A549 (cell line): ENCODE data around the gene ADA. TPM values are rescaled to one million over a fixed set of nuclear protein-coding genes. Genes with fewer than 3 reads are reported as not detected.
"Not testable (repeated sequence)": the region's sequence is repeated elsewhere in the genome, so short reads cannot be mapped to it uniquely, and the experiment has no call there.

Experiments
- ATAC-seq, 2 experiments: fragments of 200-7000 bp in 1 of 2; fragments of >200 bp in 1 of 2; cut with Nextera tagmentation in 1 of 2; cut with Tn5 transposase in 1 of 2; 3 replicates each; pipeline versions ENCODE4 v1.8.0 to v1.9.1; 2018 to 2020; ENCODE audit warnings: mild to moderate bottlenecking in 1 of 2, moderate library complexity in 1 of 2
- CTCF ChIA-PET: fragments of 300-600 bp; sonication (Branson Sonifier 250); formaldehyde crosslinking; extraction: SDS; loops from one replicate; lab custom pipeline; 2021; ENCODE audit warnings: antibody characterized with exemption, inconsistent platforms; lab: Yijun Ruan, JAX
- POLR2A ChIA-PET: fragments of 350-600 bp; formaldehyde crosslinking; extraction: SDS; loops from one replicate; lab custom pipeline; 2021; ENCODE audit warnings: antibody characterized with exemption, inconsistent platforms; lab: Yijun Ruan, JAX
- DNase-seq, 2 experiments: peaks; one replicate each; pipeline versions ENCODE4 v3.0.0 to v3.0.0-alpha.2; 2011 to 2016; ENCODE audit warnings: low read depth in 1 of 2, low spot score in 1 of 2
- FAIRE-seq: peaks from 2 replicates; lab custom pipeline; 2011; peaks lifted over from hg19 to GRCh38; lab: Jason Lieb, UNC
- H3K27ac ChIP-seq, 2 experiments: fragments of >200 bp; sonication (Bioruptor Twin); formaldehyde crosslinking; 3 replicates each; pipeline ENCODE4 v1.5.1; 2016 to 2017
- H3K4me1 ChIP-seq: fragments of >200 bp; sonication (Bioruptor Twin); formaldehyde crosslinking; 3 replicates; pipeline ENCODE4 v1.6.1; 2016
- H3K4me2 ChIP-seq: fragments of >200 bp; sonication (Bioruptor Twin); formaldehyde crosslinking; 3 replicates; pipeline ENCODE4 v1.6.1; 2016
- H3K4me3 ChIP-seq: fragments of >200 bp; sonication (Bioruptor Twin); formaldehyde crosslinking; 3 replicates; pipeline ENCODE4 v1.5.1; 2016
- H3K9me3 ChIP-seq: fragments of >200 bp; sonication (Bioruptor Twin); formaldehyde crosslinking; 3 replicates; pipeline ENCODE4 v1.6.1; 2016
- BCL3 ChIP-seq: fragments of >200 bp; sonication (Bioruptor Twin); formaldehyde crosslinking; IDR thresholded peaks from 3 replicates; pipeline ENCODE4 v1.6.1; 2016
- CEBPB ChIP-seq, 2 experiments: fragments of >200 bp in 1 of 2; sonication (Bioruptor Twin) in 1 of 2; formaldehyde crosslinking in 1 of 2; IDR thresholded peaks; 2 replicates each; pipeline ENCODE4 v1.6.1; 2012 to 2016
- EHF ChIP-seq: fragments of 250-450 bp; sonication (Bioruptor Pico); IDR thresholded peaks from 2 replicates; pipeline ENCODE4 v1.5.0; 2020; ENCODE audit warnings: mild to moderate bottlenecking
- ESRRA ChIP-seq: fragments of 150-350 bp; IDR thresholded peaks from 2 replicates; pipeline ENCODE4 v1.6.1; 2014; ENCODE audit warnings: mild to moderate bottlenecking, low read length, borderline replicate concordance
- FOSL2 ChIP-seq, 2 experiments: fragments of 450-650 bp in 1 of 2; fragments of >200 bp in 1 of 2; sonication (Bioruptor Twin) in 1 of 2; formaldehyde crosslinking; IDR thresholded peaks; 2 replicates each; pipeline versions ENCODE4 v1.5.0 to v1.6.1; 2016 to 2020; ENCODE audit warnings: mild to moderate bottlenecking in 1 of 2, moderate library complexity in 1 of 2
- FOXS1 ChIP-seq: fragments of 250-450 bp; sonication (Bioruptor Pico); IDR thresholded peaks from 2 replicates; pipeline ENCODE4 v1.5.0; 2020; ENCODE audit warnings: mild to moderate bottlenecking, moderate library complexity
- GATA3 ChIP-seq: IDR thresholded peaks from 2 replicates; pipeline ENCODE4 v1.6.1; 2012; ENCODE audit warnings: borderline replicate concordance
- JUNB ChIP-seq: fragments of >200 bp; sonication (Bioruptor Twin); formaldehyde crosslinking; IDR thresholded peaks from 2 replicates; pipeline ENCODE4 v1.6.1; 2016
- KDM1A ChIP-seq: fragments of 200-600 bp; sonication (generic); IDR thresholded peaks from 2 replicates; pipeline ENCODE4 v1.6.1; 2016; ENCODE audit warnings: low read depth, mild to moderate bottlenecking
- MAZ ChIP-seq: fragments of 150-350 bp; IDR thresholded peaks from 2 replicates; pipeline ENCODE4 v1.6.1; 2014; ENCODE audit warnings: antibody characterized with exemption, low read depth, low read length, borderline replicate concordance
- PHF8 ChIP-seq: fragments of 200-600 bp; sonication (generic); IDR thresholded peaks from 2 replicates; pipeline ENCODE4 v1.6.1; 2016; ENCODE audit warnings: low read depth, mild to moderate bottlenecking, antibody characterized with exemption, moderate library complexity, borderline replicate concordance
- RAD21 ChIP-seq, 2 experiments: fragments of >200 bp in 1 of 2; sonication (Bioruptor Twin) in 1 of 2; formaldehyde crosslinking in 1 of 2; IDR thresholded peaks in 1 of 2; conservative IDR thresholded peaks in 1 of 2; 2 replicates in 1 of 2; 3 replicates in 1 of 2; pipeline ENCODE4 v1.6.1; 2012 to 2018; ENCODE audit warnings: inconsistent platforms in 1 of 2
- REST ChIP-seq: fragments of 200-600 bp; sonication (generic); IDR thresholded peaks from 2 replicates; pipeline ENCODE4 v1.6.1; 2016; ENCODE audit warnings: antibody characterized with exemption, mild to moderate bottlenecking, moderate library complexity
- SMC3 ChIP-seq: fragments of >200 bp; sonication (Bioruptor Twin); formaldehyde crosslinking; IDR thresholded peaks from 3 replicates; pipeline ENCODE4 v1.6.1; 2018; ENCODE audit warnings: inconsistent platforms
- SREBF2 ChIP-seq: fragments of 450-650 bp; IDR thresholded peaks from 2 replicates; pipeline ENCODE4 v1.6.1; 2014; ENCODE audit warnings: mild to moderate bottlenecking, moderate library complexity
- ZNF302 ChIP-seq: fragments of 250-450 bp; sonication (Bioruptor Pico); IDR thresholded peaks from 2 replicates; pipeline ENCODE4 v1.9.0; 2021; ENCODE audit warnings: inconsistent platforms, mild to moderate bottlenecking, moderate library complexity
- WGBS: methylation state at CpG from one replicate; pipeline ENCODE4 v1.1.6; 2017; ENCODE audit errors: missing lambda C conversion rate; 5-methylcytosine and 5-hydroxymethylcytosine counted together
- polyA plus RNA-seq, 4 experiments: library from polyadenylated mRNA; depleted of rRNA in 3 of 4; stranded (reverse); fragments of >200 nt; fragmentation: RNase III in 1 of 4; extraction: RNeasy Plus Mini Kit Qiagen cat#74134 plus additional on column Dnase treatment in 1 of 4; gene quantifications; 2 replicates in 3 of 4; 3 replicates in 1 of 4; pipeline ENCODE4 v1.2.3, GENCODE V29; 2011 to 2017
- TF ChIP-seq, protein P1 (sequence below): IDR thresholded peaks from 2 replicates; pipeline ENCODE4 v1.6.1; 2012

Gene ADA
- polyA plus RNA-seq, 2 of the 4 experiments (the other 2 are of a cell fraction): 34.5 to 48.1 TPM

GRCh38 chr20:44678242-44678641 lies 26.7 kb upstream of the ADA start:
- 6% methylated on average over 2 of the region's 2 CpGs for WGBS
- Histone ChIP-seq H3K4me1 (peaks cover 9% of the 10 kb centered on the region), H3K4me2 (no peak overlapping the region), H3K9me3 (no peaks in the 10 kb centered on the region), H3K27ac (peak overlapping the region; percentile 71 to 85), H3K4me3 (no peak overlapping the region)
- CTCF ChIA-PET: interaction anchor here (0.7 to 11.0 kb wide), 2 partner anchors 46 to 180 kb away, joined by 3 to 525 read pairs; partner anchors contain the start of gene CCN5
- peak in 1 of 2 experiments; percentile 52; a peak in 3 of 6 replicates for ATAC-seq
- no peak for DNase-seq
- FAIRE-seq: no peak
- no peak for TF ChIP-seq GATA3
- no peak for TF ChIP-seq ESRRA
- TF ChIP-seq, all 56 proteins: peak for 0
- POLR2A ChIA-PET: no interaction called here

- H3K4me1 ChIP-seq, H3K4me3 ChIP-seq, H3K27ac ChIP-seq, POLR2A ChIA-PET, H3K9me3 ChIP-seq, H3K4me2 ChIP-seq, DNase-seq, FAIRE-seq, ATAC-seq: not testable (repeated sequence)
- CTCF ChIA-PET: interaction anchor here (0.8 to 2.2 kb wide), 2 partner anchors 11 to 13 kb away, joined by 3 to 8 read pairs; no protein-coding TSS in a partner anchor
- WGBS: 85% methylated on average over 23 of the region's 23 CpGs
Observed at GRCh38 chr20:44672318-44672902, 20.9 kb upstream of the ADA start.

DNA sequence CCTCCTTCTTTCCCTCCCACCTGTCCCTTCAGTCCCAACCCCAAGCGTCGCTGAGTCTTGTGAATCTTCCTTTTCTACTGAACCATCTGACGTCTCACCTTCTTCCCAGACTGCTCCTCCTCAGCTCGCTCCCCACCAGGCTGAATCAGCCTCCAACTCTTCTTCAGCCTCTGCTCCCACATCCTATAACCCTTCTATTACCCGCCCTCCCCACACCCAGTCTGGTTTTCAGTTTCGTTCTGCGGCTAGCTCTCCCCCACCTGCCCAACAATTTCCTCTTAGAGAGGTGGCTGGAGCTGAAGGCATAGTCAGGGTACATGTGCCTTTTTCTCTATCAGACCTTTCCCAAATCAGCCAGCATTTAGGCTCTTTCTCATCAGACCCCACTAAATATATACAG lies 20.0 kb upstream of the ADA start:
- H3K4me2 ChIP-seq, POLR2A ChIA-PET, H3K4me3 ChIP-seq, DNase-seq, H3K27ac ChIP-seq, FAIRE-seq, H3K4me1 ChIP-seq, ATAC-seq, H3K9me3 ChIP-seq: not testable (repeated sequence)
- 94% methylated on average over 6 of the region's 7 CpGs for WGBS
- CTCF ChIA-PET: interaction anchor here (0.8 kb wide), 1 partner anchor 12 kb away, joined by 3 read pairs; no protein-coding TSS in a partner anchor

DNA sequence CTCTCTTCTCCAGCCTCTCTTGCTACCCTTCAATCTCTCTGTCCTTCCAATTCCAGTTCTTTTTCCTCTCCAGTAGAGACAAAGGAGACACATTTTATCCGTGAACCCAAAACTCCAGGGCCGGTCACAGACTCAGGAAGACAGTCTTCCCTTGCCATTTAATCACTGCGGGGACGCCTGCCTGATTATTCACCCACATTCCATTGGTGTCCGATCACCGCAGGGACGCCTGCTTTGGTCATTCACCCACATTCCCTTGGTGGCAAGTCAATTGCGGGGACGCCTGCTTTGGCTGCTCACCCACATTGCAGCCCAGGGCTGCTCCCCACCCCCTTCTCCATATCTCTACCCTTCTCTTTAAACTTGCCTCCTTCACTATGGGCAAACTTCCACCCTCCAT lies 19.4 kb upstream of the ADA start:
- peak overlapping the region; percentile 46 for H3K4me2 ChIP-seq
- DNase-seq, FAIRE-seq, H3K9me3 ChIP-seq, POLR2A ChIA-PET, H3K4me3 ChIP-seq, ATAC-seq, H3K4me1 ChIP-seq, CTCF ChIA-PET: not testable (repeated sequence)
- peak overlapping the region in 1 of 2 experiments; percentile 63; a peak in 3 of 6 replicates for H3K27ac ChIP-seq
- WGBS: 16% methylated on average over 9 of the region's 9 CpGs

GRCh38 chr20:44666066-44666465 lies 14.6 kb upstream of the ADA start:
- FAIRE-seq (no peak), DNase-seq (no peak), ATAC-seq (no peak)
- H3K4me2 ChIP-seq: no peak overlapping the region
- no peaks in the 10 kb centered on the region for H3K9me3 ChIP-seq
- WGBS: 75% methylated on average over 3 of the region's 3 CpGs
- no peak overlapping the region for H3K27ac ChIP-seq
- TF ChIP-seq FOSL2 (IDR thresholded peaks at IDR 0.05) (no peak), FOSL2 (CRISPR knock-in tag; IDR thresholded peaks at IDR 0.05) (no peak), JUNB (no peak), RAD21 (conservative IDR thresholded peaks at IDR 0.05 in 1 of 2, IDR thresholded peaks at IDR 0.05 in 1 of 2) (no peak), KDM1A (no peak), MAZ (no peak), ZNF302 (CRISPR knock-in tag) (no peak), FOXS1 (CRISPR knock-in tag) (no peak), SMC3 (no peak), REST (no peak), SREBF2 (no peak), EHF (CRISPR knock-in tag) (no peak), PHF8 (no peak), BCL3 (no peak), CEBPB (IDR thresholded peaks at IDR 0.05) (no peak)
- TF ChIP-seq, protein P1, sequence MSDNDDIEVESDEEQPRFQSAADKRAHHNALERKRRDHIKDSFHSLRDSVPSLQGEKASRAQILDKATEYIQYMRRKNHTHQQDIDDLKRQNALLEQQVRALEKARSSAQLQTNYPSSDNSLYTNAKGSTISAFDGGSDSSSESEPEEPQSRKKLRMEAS: no peak
- no peak overlapping the region for H3K4me3 ChIP-seq
- CTCF ChIA-PET: interaction anchor here (1.4 to 9.9 kb wide), 2 partner anchors 18 to 21 kb away, joined by 3 to 74 read pairs; no protein-coding TSS in a partner anchor
- POLR2A ChIA-PET: no interaction called here
- peaks cover 6% of the 10 kb centered on the region; the same call in 2 of the 3 replicates for H3K4me1 ChIP-seq
